ENCODE measurements around the gene CFHR2.
A peak's percentile ranks its signal among the peaks of the same experiment; 100 is the strongest.
"Not testable (repeated sequence)": the region's sequence is repeated elsewhere in the genome, so short reads cannot be mapped to it uniquely, and the experiment has no call there.

Gene CFHR2

GRCh38 chr1:196943568-196943967 lies at the start of gene CFHR2:
Gene CFHR2 (plus strand): TSS chr1:196943738. CDS start chr1:196943881, 143 bp downstream.
- not testable (repeated sequence) for DNase-seq

GRCh38 chr1:196896355-196896754 lies 47.2 kb upstream of the CFHR2 start:
- DNase-seq, result no peak

- DNase-seq, result no peak
Observed at GRCh38 chr1:196897158-196897828, 46.2 kb upstream of the CFHR2 start.

- DNase-seq, result no peak
Observed at GRCh38 chr1:196902344-196902743, 41.2 kb upstream of the CFHR2 start.

GRCh38 chr1:196910215-196910614 lies 33.3 kb upstream of the CFHR2 start:
- DNase-seq, result no peak

- not testable (repeated sequence) for DNase-seq
Observed at GRCh38 chr1:196912283-196912682, 31.3 kb upstream of the CFHR2 start.

GRCh38 chr1:196926839-196927238 lies 16.7 kb upstream of the CFHR2 start:
- DNase-seq, result not testable (repeated sequence)

- not testable (repeated sequence) for DNase-seq
Observed at GRCh38 chr1:196932853-196933252, 10.7 kb upstream of the CFHR2 start.

GRCh38 chr1:196933531-196934189 lies 9.9 kb upstream of the CFHR2 start:
- no peak for DNase-seq

- DNase-seq, result not testable (repeated sequence)
Observed at GRCh38 chr1:196941474-196941873, 2.1 kb upstream of the CFHR2 start.

- no peak for DNase-seq
Observed at GRCh38 chr1:196951711-196952394, 8.3 kb downstream of the CFHR2 start.

GRCh38 chr1:196954778-196955177 lies 11.2 kb downstream of the CFHR2 start:
- no peak for DNase-seq

GRCh38 chr1:196955926-196956325 lies 12.4 kb downstream of the CFHR2 start:
- DNase-seq, result no peak

GRCh38 chr1:196960854-196961253 lies 17.3 kb downstream of the CFHR2 start:
- no peak for DNase-seq

- DNase-seq, result no peak
Observed at GRCh38 chr1:196970182-196970581, 26.6 kb downstream of the CFHR2 start.

- no peak for DNase-seq
Observed at GRCh38 chr1:196976278-196976677, 32.7 kb downstream of the CFHR2 start.

GRCh38 chr1:196977278-196977677 lies 33.7 kb downstream of the CFHR2 start, which contains the start of gene CFHR5:
Gene CFHR5 (plus strand): TSS chr1:196977556. CDS start chr1:196977665, 109 bp downstream.
- no peak for DNase-seq

GRCh38 chr1:196980859-196981258 lies 37.3 kb downstream of the CFHR2 start:
- no peak for DNase-seq

GRCh38 chr1:196982247-196982646 lies 38.7 kb downstream of the CFHR2 start:
- DNase-seq, result not testable (repeated sequence)

GRCh38 chr1:196991919-196992651 lies 48.5 kb downstream of the CFHR2 start:
- DNase-seq, result peak; percentile 22

- no peak for DNase-seq
Observed at GRCh38 chr1:196993916-196994315, 50.4 kb downstream of the CFHR2 start.

GRCh38 chr1:196997423-196997822 lies 53.9 kb downstream of the CFHR2 start:
- DNase-seq, result no peak

- DNase-seq, result no peak
Observed at GRCh38 chr1:197001828-197002227, 58.3 kb downstream of the CFHR2 start.

All from DMS79 (cell line).